Hematopoietic multipotent progenitor cell treated with erythropoietin and hydrocortisone succinate and interleukin-3 and kit ligand, for 17 days (in vitro differentiated cells): ENCODE measurements around the gene CREB3L2.

ENCODE experiments used
- DNase-seq: peaks from one replicate; pipeline ENCODE4 v3.0.0-alpha.2; 2015; ENCODE audit warnings: low spot score

The CREB3L2 gene

GRCh38 chr7:137871170-137871915, 130.5 kb downstream of the CREB3L2 start:
- DNase-seq = no peak

GRCh38 chr7:137870684-137871083, 131.2 kb downstream of the CREB3L2 start:
- no peak for DNase-seq

DNA sequence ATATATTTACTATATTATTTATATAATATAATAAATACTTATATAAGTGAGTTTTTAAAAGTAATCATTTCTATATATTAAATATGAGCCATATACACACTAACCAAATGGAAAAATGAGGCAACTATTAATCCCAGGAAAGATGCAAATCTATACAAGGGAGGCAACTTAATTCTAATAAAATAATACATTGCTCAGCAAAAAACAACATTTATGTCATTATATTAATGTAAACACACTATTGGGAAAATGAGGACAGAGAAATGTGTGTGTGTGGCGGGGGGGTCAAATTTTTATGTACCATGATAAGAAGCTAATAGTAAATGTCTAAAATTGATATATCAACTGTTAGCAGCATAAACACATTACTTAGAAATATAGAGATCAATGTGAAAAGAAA, 131.8 kb downstream of the CREB3L2 start:
- no peak for DNase-seq

GRCh38 chr7:137869260-137869659, 132.6 kb downstream of the CREB3L2 start:
- no peak for DNase-seq

DNA sequence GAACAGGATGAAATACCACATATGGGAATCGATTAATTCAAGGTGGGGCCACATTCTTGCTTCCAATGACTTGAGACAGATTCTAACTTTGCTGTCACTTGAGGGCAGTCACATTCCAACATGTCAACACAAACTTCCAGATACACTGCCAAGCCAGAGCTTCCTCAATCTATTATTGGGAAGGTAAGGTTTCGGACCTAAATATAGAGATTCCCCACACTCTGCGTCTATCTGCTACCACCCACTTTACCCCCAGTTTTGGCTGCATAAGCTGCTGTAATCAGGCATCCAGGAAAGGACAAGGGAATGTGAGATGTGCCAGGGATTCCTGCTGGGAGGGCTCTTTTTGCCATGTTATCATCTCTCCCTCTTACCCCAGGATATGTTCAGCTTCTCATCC, 134.6 kb downstream of the CREB3L2 start:
- no peak for DNase-seq

DNA sequence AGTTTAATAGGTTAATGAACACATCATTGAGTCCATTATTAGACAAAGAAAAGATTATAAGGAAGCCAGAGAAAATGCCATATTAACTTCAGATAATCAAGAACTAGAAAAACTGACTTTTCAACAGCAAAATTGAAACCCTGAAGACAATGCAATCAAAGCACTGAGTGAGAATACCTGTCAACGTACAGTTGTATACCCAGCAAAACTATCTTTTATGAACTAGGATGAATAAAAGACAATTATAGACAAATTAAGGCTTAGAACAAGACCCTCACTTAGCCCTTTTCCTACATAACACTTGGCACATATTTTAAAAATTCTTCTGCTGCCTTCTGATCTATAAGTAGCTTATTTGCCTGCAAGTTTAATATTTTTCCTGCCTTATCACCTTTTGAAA, 136.1 kb downstream of the CREB3L2 start:
- DNase-seq = no peak

DNA sequence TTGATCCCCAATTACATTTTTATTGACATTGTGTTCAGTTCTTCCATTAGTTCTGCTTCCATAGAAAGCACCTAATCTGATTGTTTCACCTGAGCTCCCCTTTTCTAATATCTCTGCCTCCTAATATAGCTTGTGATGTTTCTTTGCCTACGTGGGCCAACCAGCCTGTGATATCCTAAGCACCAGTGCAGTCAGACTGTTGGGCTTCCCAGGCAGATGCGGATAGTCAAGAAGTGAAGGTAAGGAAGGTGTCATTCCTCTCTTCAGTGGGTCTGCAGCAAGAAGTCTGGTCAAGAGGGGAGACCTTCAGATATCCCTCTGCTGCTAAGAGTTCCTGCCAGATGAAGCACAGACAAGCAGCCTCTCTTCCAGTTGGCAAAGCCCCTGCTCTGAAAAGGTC, 138.9 kb downstream of the CREB3L2 start:
- no peak for DNase-seq

DNA sequence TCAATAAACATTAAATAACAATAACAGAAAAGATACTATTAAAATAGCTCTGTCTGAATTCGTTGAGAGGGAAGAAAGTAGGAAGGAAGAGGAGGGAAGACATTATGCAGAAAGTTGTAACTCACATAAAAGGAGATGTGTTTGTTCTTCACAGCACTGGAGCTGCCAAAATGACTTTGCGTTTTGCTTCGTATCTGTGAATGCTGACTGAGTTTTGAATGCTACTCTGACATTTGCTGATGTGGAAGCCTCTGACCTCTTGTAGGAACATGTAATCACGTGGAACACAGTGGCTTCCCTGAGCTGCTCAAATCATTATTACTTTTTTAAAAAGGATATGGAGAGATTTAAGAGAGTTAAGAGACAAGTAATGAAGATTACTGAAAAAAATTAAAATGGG, 139.5 kb downstream of the CREB3L2 start:
- DNase-seq = no peak

DNA sequence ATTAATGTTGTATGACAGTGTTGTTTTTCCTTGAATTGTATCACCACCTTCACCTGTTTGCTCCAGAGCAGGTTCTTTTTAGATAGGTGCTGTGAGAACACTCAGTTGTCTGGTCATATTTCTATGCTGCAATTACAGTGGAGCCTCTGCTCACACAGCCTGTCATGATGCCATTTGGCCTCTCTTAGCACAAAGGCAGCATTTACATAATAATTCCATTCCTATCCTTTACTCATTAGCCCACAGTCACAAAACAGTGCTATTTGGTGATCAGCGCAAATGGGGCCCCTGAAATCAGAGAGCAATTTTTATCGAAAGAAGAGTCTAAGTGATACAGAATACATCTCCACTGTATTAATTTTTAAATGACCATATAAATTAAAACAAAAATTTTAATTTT, 141.3 kb downstream of the CREB3L2 start:
- no peak for DNase-seq

DNA sequence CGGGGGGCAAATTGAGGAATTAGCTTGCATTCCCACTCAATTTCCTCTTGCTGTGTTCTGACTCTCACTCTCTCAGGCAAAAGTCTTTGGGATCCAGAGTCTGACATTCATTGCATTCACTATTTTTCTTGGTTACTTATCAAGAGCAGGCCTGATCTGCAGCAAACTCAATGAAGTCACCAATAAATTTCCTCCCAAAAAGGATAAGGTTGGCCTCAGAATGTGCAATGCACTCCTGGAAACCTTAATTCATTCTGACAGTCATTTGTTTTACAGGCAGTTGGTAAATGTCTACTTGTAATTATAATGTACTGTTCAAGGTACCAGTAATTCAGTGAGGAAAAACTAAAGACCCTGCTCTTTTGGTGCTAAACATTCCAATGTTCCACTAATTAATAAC, 148.8 kb downstream of the CREB3L2 start:
- no peak for DNase-seq

- DNase-seq = no peak
Observed at GRCh38 chr7:137852108-137852507, 149.8 kb downstream of the CREB3L2 start.

- DNase-seq = no peak
Observed at GRCh38 chr7:137850972-137851945, 150.6 kb downstream of the CREB3L2 start.

DNA sequence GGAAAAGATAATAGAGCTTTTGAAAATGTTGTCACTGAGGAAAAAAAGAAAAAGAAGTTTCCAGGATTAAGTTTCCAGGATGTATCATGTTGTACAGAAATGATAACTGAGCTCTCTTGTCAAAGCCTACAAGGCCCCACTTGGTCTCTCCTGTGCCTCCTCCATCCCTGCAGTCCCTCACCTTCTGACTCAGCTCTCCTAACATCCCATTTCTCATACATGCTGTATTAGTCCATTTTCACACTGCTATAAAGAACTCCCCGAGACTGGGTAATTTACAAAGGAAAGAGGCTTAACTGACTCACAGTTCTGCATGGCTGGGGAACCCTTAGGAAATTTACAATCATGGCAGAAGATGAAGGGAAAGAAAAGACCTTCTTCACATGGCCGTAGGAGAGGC, 151.3 kb downstream of the CREB3L2 start:
- no peak for DNase-seq

- no peak for DNase-seq
Observed at GRCh38 chr7:137848095-137848494, 153.8 kb downstream of the CREB3L2 start.

- no peak for DNase-seq
Observed at GRCh38 chr7:137847568-137848050, 154.3 kb downstream of the CREB3L2 start.

DNA sequence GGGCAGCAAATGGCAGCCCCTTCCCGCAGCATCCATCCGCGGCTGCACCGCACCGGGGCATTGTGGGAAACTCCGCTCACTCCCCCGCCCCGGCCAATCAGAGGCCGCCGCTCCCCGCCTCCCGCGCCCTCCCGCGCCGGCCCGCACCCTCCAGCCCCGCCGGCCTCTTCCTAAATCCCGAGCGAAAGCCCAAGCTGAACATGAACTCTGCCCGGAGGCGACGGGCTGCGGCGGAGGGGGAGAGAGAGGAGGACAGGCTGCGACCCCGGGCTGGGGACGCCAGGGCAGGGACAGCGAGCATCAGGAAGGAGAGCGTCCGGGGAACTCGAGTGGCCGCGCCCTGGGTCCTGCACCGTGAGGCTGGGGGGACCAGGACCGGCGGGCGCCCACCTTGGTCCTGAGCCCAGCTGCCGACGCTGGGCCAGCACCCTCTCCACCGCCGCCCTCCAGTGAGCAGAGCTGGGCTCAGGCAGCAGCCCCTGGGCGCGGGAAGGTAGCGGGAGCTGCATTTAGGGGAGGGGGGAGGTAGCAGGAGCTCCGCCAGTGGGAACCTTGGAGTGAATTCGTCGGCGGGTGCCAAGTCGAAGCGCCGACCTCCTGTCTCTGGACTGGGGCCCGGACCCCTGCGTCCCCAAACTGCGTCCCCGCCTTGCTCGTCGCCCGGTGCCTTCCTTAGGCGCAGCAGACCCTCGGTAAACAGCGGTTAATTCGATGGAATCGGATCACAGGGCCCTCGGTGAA, 154.9 kb downstream of the CREB3L2 start, which contains the start of gene DGKI:
DGKI (minus strand) TSS at position 148 of the 741 bp plus-strand sequence.
- DNase-seq = no peak

- DNase-seq = no peak
Observed at GRCh38 chr7:137846549-137846826, 155.4 kb downstream of the CREB3L2 start.

DNA sequence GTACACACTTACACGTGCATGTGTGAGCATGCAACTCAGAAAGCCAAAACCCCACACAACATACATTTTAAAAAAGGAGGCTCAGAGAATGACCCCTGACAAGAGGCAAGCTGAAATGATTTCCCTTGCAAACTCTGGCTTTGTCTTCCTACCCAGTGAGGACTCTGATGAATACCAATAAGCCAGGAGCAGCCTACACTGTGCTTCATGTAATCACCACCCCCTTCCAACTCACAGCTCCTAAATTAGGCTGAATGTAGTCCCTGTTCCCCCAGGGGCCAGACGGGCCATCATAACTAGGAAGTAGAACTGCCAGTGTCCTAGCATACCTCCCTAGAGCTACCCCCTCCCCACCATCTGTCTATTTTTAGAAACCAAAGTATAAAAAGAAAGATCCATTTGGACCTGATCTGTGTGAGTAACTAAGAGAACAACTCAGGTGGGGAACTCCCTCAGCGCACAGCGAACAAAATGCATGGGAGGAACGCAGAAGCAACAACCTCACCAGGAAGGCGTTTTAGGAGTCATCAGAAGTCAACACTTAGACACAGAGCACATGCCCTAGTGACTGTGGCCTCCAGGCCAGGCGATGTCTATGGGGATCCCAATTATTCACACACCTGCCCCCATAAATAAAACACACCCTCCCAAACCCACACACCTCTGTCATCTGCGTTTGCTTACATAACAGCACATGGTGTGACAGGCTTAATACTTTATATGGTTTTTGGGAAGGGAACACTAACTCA, 157.0 kb downstream of the CREB3L2 start:
- no peak for DNase-seq

- no peak for DNase-seq
Observed at GRCh38 chr7:137839903-137840779, 161.7 kb downstream of the CREB3L2 start.

DNA sequence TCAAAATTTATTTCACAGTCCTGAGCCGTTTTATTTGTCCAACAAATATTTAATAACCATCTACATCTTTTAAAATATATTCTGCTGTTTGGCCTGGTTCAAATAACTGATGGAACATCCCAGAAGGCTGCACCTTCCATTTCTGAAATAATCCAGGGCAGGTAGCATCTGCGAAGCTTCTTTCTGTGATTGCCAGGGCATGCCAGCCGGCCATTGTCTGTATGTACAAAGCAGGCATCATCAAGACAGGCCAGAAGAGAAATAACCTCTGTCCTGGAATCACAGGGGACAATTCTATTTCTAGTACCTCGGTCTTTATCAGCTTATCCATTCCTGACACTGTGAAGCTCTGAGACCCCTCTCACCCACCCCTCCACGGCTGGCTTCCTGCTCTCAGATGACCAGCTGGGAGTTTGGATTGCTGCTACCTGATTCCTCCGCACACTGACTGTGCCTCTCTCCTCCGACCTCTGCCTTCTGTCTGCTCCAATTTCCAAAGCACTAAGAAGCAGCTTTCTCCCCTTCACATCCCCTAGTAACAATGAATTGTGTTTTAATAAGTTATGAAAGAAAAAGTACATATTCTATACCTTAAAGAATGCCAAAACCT, 163.1 kb downstream of the CREB3L2 start:
- no peak for DNase-seq
